ENCODE data around the gene FAM13A. TPM values are rescaled to one million over a fixed set of nuclear protein-coding genes. Genes with fewer than 3 reads are reported as not detected.

FAM13A gene
- polyA plus RNA-seq, 1 donor from 2014 or later: 4.0 TPM

DNA sequence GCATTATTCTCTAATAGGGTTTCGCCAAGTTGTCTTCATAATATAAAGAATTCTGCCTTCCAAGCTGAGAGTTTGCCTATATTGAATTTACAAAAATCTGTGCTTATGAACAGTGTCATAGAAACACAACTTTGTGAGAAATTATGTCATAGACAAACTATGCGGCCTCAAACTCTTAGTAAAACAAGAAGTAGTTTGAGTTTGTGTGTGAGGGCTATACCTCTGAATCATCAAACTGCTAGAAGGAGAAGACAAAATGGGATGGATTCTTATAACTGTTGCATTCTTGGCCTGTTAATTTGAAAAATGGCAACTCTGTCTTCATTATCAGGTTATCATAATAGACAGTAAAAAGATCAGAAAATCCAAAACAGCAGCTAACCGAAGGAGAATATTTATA is 313.3 kb downstream of the FAM13A start:
- Histone ChIP-seq H4K20me1 (ENCODE audit: insufficient read depth) (no peaks in the 10 kb centered on the region), H3K9me2 (ENCODE audit: insufficient read depth, low read length) (no peaks in the 10 kb centered on the region), H3K9me3 (ENCODE audit: low read length) (no peaks in the 10 kb centered on the region), H3K4me2 (ENCODE audit: low read length) (no peak overlapping the region), H3K27ac (ENCODE audit: low read length) (no peak overlapping the region), H2AFZ (ENCODE audit: low read depth, low read length) (no peak overlapping the region), H3F3A (ENCODE audit: insufficient read depth, low read length, poor library complexity, severe bottlenecking) (no peaks in the 10 kb centered on the region), H3K36me3 (ENCODE audit: insufficient read depth, low read length) (no peaks in the 10 kb centered on the region), H3K4me3 (ENCODE audit: low read length) (no peak overlapping the region), H3K27me3 (ENCODE audit: insufficient read depth, low read depth, low read length) (no peaks in the 10 kb centered on the region), H3K79me2 (replicated peaks; ENCODE audit: insufficient read depth, low read length) (no peaks in the 10 kb centered on the region), H3K9ac (ENCODE audit: low read length) (no peak overlapping the region)
- no peak for TF ChIP-seq POLR2AphosphoS5 (IDR thresholded peaks at IDR 0.05)
- TF ChIP-seq EP300 (conservative IDR thresholded peaks at IDR 0.05; ENCODE audit: poor library complexity, severe bottlenecking): no peak
- no peak for TF ChIP-seq SMC3 (conservative IDR thresholded peaks at IDR 0.05; ENCODE audit: poor library complexity)
- no peak for TF ChIP-seq RAD21 (conservative IDR thresholded peaks at IDR 0.05)
- TF ChIP-seq EZH2 (IDR thresholded peaks at IDR 0.05; ENCODE audit: borderline replicate concordance, insufficient read depth, low read length, poor library complexity, severe bottlenecking): no peak
- no peak for TF ChIP-seq MXI1 (conservative IDR thresholded peaks at IDR 0.05; ENCODE audit: poor library complexity, severe bottlenecking)
- TF ChIP-seq TAF1 (IDR thresholded peaks at IDR 0.05; ENCODE audit: low read depth): no peak
- TF ChIP-seq, protein P1, sequence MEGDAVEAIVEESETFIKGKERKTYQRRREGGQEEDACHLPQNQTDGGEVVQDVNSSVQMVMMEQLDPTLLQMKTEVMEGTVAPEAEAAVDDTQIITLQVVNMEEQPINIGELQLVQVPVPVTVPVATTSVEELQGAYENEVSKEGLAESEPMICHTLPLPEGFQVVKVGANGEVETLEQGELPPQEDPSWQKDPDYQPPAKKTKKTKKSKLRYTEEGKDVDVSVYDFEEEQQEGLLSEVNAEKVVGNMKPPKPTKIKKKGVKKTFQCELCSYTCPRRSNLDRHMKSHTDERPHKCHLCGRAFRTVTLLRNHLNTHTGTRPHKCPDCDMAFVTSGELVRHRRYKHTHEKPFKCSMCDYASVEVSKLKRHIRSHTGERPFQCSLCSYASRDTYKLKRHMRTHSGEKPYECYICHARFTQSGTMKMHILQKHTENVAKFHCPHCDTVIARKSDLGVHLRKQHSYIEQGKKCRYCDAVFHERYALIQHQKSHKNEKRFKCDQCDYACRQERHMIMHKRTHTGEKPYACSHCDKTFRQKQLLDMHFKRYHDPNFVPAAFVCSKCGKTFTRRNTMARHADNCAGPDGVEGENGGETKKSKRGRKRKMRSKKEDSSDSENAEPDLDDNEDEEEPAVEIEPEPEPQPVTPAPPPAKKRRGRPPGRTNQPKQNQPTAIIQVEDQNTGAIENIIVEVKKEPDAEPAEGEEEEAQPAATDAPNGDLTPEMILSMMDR (IDR thresholded peaks at IDR 0.05; ENCODE audit: poor library complexity, severe bottlenecking): no peak
- no peak for TF ChIP-seq REST (IDR thresholded peaks at IDR 0.05; ENCODE audit: borderline replicate concordance)

DNA sequence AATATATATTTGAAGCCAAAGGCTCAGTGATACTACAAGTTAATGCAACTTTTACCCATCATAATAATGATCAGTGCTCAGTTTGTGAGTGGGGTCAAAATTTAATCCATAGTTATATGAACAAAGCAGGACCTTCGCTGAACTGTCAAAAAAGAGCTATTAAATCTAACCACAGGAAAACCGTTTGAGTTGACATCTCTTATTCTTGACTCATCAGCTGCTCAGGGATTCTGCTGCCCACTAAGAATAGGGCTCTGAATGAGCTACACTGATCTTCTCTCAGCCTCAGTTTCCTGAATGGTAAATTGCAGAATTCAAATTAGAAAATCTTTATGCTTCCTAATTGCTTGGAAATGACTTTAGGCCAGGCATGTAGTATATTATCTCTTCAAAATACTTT is 314.4 kb downstream of the FAM13A start:
- Histone ChIP-seq H3K79me2 (replicated peaks; ENCODE audit: insufficient read depth, low read length) (no peaks in the 10 kb centered on the region), H4K20me1 (ENCODE audit: insufficient read depth) (no peaks in the 10 kb centered on the region), H3K36me3 (ENCODE audit: insufficient read depth, low read length) (no peaks in the 10 kb centered on the region), H3K4me3 (ENCODE audit: low read length) (no peak overlapping the region), H2AFZ (ENCODE audit: low read depth, low read length) (no peak overlapping the region), H3K9me3 (ENCODE audit: low read length) (no peaks in the 10 kb centered on the region), H3K27ac (ENCODE audit: low read length) (no peak overlapping the region), H3F3A (ENCODE audit: insufficient read depth, low read length, poor library complexity, severe bottlenecking) (no peaks in the 10 kb centered on the region), H3K27me3 (ENCODE audit: insufficient read depth, low read depth, low read length) (no peaks in the 10 kb centered on the region), H3K9me2 (ENCODE audit: insufficient read depth, low read length) (no peaks in the 10 kb centered on the region), H3K9ac (ENCODE audit: low read length) (no peak overlapping the region), H3K4me2 (ENCODE audit: low read length) (no peak overlapping the region)
- TF ChIP-seq RAD21 (conservative IDR thresholded peaks at IDR 0.05) (no peak), EZH2 (IDR thresholded peaks at IDR 0.05; ENCODE audit: borderline replicate concordance, insufficient read depth, low read length, poor library complexity, severe bottlenecking) (no peak), TAF1 (IDR thresholded peaks at IDR 0.05; ENCODE audit: low read depth) (no peak), POLR2AphosphoS5 (IDR thresholded peaks at IDR 0.05) (no peak), REST (IDR thresholded peaks at IDR 0.05; ENCODE audit: borderline replicate concordance) (no peak), MXI1 (conservative IDR thresholded peaks at IDR 0.05; ENCODE audit: poor library complexity, severe bottlenecking) (no peak), SMC3 (conservative IDR thresholded peaks at IDR 0.05; ENCODE audit: poor library complexity) (no peak), EP300 (conservative IDR thresholded peaks at IDR 0.05; ENCODE audit: poor library complexity, severe bottlenecking) (no peak)
- TF ChIP-seq, protein P1 (IDR thresholded peaks at IDR 0.05; ENCODE audit: poor library complexity, severe bottlenecking): no peak
